NCI-H2171 (cell line): ENCODE measurements around the gene ALK.

ENCODE experiments used
- DNase-seq: peaks from one replicate; lab custom pipeline; 2025; lab: John Stamatoyannopoulos, UW

Gene ALK

DNA sequence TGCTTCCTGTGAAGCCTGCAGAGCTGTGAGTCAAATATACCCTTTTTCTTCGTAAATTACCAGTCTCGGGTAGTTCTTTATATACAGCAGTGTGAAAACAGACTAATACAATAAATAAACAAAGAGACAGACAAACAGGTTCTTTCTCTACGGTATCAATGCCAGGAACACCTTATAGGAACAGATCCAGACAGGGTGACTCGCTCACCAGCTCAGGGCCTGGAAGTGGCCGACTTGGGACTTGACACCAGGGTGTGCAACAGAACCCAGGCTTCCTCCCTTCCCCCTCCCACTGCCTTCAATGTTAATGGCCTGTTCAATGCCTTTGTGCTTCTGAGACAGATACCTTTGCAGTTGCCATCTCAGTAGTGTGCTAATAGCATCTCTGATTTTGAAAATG lies 309.5 kb downstream of the ALK start:
- DNase-seq, result no peak

DNA sequence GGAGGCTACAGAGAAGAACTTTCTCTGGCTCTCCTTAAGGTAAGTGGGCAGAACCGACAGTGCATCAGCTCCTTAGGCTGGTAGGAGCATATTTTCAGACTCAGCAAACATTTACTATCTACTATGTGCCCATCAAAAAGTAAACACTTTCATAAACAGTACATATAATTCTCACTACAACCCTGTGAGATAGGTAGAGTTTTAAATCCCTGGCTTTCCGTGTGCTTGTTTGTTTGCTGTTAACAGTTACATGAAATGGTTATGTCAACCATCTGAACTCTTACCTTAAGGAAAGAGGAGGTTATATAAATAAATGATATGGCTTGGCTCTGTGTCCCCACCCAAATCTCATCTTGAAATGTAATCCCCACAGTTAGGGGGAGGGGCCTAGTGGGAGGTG lies 310.1 kb downstream of the ALK start:
- DNase-seq, result no peak

GRCh38 chr2:29610569-29610968 lies 310.8 kb downstream of the ALK start:
- no peak for DNase-seq

GRCh38 chr2:29607038-29607420 lies 314.4 kb downstream of the ALK start:
- no peak for DNase-seq

GRCh38 chr2:29606104-29607037 lies 315.0 kb downstream of the ALK start:
- no peak for DNase-seq

DNA sequence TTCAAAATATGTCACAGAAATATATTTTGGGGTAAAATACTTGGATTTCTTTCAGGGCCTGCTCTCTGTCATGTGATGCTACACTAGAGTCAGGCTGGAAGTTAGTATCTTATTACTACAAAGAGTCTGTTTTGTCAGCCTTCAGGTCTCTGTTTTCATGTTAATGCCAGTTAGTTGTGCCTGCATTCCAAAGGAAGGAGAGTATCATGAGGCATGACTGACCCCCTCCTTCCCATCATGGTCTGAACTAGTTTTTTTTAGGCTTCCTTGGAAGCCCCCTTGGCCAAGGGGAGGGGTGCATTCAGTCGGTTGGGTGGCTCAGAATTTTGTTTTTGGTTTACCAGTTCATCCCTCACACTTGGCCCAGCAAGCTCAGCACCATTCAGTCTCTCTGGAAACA lies 318.0 kb downstream of the ALK start:
- DNase-seq, result no peak

DNA sequence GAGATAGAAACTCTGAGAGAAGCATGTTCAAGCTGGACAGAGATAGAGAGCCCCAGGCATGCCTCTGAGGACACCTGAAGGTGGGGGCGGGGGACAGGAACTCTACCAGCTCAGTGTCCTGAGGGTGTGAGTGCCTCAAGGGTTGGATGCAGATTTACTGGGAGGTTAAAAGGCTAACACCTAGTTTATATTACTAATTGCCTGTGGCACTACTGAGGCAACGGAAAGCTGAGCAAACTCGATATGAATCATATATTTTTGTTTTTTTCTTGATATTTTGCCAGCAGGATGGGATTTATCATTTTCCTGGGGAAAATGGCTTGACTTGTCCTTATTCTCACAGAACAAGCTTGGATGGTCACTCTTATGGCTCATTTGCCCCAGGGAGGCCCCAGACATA lies 319.5 kb downstream of the ALK start:
- DNase-seq, result no peak

- no peak for DNase-seq
Observed at GRCh38 chr2:29601321-29601720, 320.1 kb downstream of the ALK start.

DNA sequence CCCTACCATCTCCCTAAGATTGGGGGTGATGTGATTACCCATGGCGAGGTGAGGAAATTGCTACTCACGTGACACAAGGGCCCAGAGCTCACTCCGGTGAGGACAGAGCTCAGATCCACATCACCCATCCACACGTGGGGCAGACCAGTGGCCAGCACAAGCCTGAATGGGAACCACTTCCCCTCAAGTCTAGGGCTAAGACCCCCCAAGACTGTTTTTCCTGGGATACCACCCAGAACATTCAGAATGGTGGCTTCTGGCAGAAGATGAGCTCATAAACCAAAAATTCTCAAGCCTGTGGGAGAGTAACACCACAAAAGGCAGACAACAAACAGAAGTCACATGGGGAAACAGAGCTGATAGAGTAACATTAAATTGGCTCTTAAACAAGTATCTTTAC lies 321.4 kb downstream of the ALK start:
- DNase-seq, result no peak

DNA sequence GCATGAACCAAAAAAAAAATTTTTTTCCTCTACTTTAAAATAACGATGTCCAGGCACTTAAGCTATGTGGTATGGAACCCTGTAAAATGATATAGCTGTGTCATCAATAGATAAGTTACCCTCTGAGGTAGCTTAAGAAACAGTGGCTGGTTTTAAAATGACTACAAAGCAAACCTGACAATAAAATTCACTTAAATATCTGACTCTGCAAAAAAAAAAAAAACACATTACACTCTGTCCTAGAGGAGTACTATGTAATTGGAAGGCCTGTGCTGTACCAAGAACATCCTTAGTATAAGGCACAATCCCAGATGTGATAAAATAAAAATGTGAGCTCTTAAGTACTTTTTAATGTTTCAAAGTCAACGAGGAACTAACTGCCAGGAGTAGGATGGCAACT lies 322.4 kb downstream of the ALK start:
- no peak for DNase-seq

DNA sequence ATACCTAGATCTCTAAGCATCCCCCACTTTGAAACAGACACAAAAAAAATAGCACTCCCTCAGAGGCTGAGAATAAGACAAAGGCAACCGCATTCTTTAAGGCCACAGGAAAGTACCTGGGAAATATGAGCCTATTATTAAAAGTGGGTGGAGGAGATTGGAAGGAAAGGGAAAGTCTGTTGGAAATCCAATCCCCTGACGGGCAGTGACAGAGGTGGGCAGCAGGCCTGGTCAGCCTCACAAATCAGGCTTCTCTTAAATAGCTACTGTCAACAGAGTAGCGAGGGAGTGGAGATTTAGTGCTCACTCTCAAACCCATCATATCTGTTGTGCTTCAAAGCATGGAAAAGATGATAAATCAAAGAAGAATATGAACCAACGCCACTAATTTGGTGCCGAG lies 324.4 kb downstream of the ALK start:
- no peak for DNase-seq

DNA sequence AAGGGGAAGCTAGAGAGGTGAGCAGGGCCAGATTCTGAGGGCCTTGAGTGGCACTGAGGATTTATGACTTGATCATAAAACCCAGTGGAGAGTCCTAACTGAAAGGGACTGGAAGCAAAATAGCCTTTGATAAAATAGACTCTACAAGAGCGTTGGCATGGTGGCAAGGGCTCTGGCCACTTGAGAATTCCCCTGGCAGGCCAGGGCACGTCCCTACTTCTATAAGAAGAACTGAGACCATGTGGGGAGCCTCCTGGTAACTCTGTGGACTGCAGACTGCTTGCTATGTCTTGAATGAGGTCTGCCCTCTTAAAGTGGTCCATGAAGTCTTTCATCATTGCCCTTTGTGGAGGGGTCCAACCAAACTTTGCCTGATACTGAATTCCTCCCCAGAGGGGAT lies 324.8 kb downstream of the ALK start:
- DNase-seq, result no peak

GRCh38 chr2:29591600-29591999 lies 329.8 kb downstream of the ALK start:
- no peak for DNase-seq

DNA sequence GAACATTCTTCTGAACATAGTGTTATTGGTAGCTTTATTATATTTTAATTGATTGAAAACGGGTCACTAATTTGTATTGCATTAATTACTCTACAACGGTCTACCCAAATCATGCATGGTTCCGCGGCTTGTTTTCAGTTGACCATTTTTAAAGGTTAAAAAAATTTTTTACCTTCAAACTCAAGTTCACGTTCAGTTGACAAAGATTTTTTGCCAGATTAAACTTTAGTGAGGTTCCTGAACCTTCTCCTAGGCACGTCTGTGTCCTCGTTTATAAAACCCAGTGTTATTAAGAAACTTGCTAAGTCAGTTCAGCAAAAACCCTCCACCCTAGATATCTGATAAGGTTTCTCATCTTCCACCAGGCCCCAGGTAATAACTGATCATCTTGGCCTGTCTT lies 331.2 kb downstream of the ALK start:
- no peak for DNase-seq

DNA sequence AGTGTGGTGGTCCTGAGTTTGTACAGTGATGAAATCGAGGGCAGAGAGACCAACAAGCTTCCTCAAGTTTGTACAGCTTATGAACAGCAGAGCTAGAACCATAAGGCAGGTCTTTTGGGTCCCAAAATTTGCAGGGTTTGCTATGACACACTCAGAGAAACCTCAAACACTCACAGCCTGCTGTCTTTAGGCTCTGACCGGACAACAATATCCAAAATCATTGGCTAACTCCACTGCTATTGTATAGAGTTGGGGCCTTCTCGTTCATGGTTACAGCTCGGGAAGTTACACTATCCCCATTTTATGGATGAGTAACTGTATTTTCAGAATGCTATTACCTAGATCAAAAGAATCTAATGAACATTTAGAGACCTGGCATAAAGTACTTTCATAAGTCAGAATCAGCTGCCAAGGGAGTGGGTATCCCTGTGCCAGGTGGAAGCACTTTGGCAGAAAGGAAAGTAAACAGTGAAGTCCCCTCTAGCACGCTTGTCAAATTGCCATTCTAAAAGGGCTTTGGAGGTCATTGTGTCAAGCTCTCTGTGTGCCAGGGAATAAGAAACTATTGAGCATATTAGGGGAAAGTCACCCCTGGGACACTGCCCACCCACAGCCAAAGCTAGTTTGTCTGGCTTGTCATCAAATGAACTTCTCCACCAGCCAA lies 331.8 kb downstream of the ALK start:
- DNase-seq, result no peak

DNA sequence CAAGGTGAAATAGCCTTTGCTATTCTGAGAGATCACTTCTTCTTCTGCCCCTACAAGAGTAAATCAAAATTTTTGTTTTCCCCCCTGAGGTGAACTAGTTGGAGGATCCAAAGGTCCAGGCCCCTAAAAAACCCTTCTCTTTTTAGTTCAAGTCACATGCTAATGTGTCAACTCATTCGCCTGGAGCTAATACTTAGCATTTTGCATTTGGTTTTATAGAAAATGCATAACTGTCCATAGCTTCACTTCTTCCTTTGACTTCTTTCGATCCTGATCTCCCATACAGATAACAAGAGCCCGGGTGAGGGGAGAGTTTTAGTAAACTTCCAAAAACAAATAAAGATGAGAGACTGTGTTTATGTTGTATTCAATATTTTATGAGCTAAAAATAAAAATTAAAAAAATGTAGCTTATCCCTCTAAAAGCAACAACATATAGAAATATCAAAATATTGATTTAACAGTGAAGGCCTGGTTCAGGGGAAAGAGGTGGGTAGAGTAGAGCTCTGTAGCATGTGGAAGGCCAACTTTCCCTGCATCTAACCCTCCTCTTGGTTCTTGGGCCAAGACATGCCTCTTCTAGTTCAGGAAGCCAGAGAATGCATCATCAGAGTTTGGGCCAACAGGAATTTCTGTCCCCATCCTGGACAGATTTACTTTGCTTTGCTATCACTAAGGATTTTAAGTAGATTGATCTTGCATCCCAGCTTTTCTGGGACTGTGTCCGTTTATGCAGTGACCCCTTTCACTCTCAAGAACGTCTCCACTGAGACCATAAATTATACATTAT lies 333.8 kb downstream of the ALK start:
- DNase-seq, result no peak

GRCh38 chr2:29586919-29587318 lies 334.5 kb downstream of the ALK start:
- DNase-seq, result no peak

GRCh38 chr2:29583548-29584156 lies 337.7 kb downstream of the ALK start:
- DNase-seq, result no peak

DNA sequence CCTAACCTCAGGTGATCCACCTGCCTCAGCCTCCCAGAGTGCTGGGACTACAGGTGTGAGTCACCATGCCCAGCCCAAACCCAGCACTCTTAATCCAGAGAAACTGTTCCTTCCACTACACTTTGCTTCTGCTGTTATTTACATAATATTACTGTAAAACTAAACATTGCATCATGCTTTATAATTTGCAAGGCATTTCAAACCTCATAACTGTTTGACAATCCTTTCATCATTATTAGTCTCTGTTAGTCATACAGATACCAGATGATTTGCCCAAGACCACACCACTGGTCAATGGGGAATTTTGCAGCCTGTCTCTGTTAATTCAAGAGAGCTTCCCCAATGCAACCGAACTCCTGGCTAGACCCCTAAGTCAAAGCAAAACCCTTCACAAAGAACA lies 338.3 kb downstream of the ALK start:
- DNase-seq, result no peak

- DNase-seq, result no peak
Observed at GRCh38 chr2:29582062-29582461, 339.3 kb downstream of the ALK start.

- DNase-seq, result no peak
Observed at GRCh38 chr2:29580223-29580622, 341.2 kb downstream of the ALK start.

DNA sequence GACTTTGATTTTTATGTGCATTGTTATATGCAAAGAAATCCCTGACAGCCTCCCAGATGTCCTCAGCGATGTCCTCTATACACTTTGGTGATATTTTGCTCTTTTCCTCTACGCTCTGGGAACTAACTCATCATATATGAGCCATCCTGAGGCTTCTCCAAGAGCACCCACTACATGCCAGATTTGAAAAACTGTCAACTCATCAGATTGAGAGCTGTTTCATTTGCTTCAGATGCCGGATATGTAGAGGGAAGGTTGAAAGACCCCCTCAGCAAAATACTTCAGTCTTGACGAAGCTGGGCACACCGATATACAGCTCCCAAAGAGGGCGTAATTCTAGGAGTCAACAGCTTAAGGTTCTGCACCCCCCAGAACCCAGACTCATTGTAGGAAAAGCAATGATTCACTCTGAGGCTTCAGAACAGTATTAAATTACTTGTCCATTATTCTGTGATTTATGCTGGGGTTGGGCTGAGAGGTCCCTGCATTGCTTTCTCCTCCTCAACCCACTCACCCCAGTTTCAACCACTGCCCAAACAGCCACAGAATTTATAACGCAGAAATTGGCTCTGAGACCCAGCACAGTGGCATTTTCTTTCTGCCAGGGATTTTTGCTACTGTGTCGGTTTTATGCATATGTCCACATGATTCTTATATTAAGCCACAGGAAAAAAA lies 341.8 kb downstream of the ALK start:
- DNase-seq, result no peak
